Adipose tissue (tissue), 3 donors: ENCODE data around the gene TBC1D22B. TPM values are rescaled to one million over a fixed set of nuclear protein-coding genes. Genes with fewer than 3 reads are reported as not detected.
"Not testable (repeated sequence)": the region's sequence is repeated elsewhere in the genome, so short reads cannot be mapped to it uniquely, and the experiment has no call there.

Source experiments
- H3K27ac ChIP-seq: one replicate; pipeline ENCODE4 v1.5.1; 2013; ENCODE audit warnings: low read depth, low read length
- whole genome bisulfite sequencing, 3 donors: extraction: QIAGEN DNeasy Blood & Tissue Kit; methylation state at CpG; one replicate each; pipeline ENCODE4 v1.1.7; 2013; 5-methylcytosine and 5-hydroxymethylcytosine counted together
- polyA plus RNA-seq, 3 donors: library from polyadenylated mRNA; stranded (reverse); fragments of 200-250 nt; gene quantifications; one replicate each; pipeline ENCODE4 v1.2.3, GENCODE V29; 2013
- donor health status: healthy with polysubstance abuse.
- donor health status: Bipolar disorder and iron deficiency.
- donor health status: healthy.

The TBC1D22B gene
- polyA plus RNA-seq, 3 donors = 4.6 to 6.2 (median 4.8) TPM

DNA sequence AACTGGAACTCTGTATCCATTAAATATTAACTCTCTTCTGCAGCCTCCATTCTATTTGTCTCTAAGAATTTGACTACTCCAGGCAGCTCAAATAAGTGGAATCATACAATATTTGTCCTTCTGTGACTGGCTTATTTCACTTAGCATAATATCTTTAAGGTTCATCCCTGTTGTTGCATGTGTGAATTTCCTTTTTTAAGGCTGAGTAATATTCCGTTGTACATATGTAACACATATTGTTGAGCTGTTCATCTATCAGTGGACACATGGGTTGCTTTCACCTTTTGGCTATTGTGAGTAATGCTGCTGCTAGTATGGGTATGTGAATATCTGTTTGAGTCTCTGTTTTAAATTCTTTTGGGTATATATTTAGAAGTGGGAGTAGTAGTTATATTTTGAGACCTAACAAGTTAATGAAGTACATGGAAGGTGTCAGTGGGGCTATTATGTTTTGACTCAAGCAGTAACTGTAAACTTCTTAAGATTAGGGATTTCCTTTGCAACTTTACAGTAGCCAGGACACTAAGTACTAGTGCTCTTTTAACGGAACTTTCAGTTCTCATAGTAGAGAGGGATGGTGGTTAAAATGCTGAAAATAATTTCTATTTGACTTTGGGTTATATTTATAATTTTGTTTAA is 30.1 kb downstream of the TBC1D22B start:
- no peak overlapping the region for H3K27ac ChIP-seq
- WGBS, 3 donors = 91 to 96% (median 96%) methylated on average over 2 of the region's 2 CpGs

DNA sequence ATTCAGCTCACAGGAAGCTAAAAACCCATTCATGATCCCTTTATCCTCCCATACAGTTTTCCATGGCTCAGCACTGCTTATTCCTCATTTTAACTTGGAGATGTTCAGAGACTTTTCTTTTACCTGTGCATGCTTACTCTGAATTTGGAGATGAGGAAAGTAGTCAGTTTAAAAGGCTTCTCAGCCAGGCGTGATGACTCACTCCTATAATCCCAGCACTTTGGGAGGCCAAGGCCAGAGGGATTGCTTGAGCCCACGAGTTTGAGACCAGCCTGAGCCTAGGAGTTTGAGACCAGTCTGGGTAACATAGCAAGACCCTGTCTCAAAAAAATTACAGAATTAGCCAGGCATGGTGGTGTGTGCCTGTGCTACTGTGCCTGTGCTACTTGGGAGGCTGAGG is 30.7 kb downstream of the TBC1D22B start:
- H3K27ac ChIP-seq = no peak overlapping the region
- WGBS, 3 donors = 87 to 92% (median 92%) methylated on average over 2 of the region's 2 CpGs

DNA sequence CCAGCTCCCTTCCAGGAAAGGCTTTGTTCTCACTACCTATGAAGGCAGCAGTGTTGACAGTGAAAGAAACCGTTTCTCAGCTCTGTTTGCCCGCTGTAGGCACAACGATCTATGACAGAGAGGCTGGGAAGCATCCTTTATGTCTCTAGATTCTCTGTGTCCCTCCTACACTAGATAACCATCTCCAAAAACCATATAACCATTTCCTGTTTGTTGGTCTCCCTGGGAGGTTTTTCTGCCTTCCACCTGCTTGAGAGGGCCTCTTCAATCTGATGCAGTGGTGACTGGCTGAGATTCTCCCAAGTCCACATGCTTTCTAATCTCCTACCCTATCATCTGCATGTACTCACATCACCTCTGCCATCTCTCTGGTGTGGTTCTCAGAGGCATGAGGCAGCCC is 32.4 kb downstream of the TBC1D22B start:
- H3K27ac ChIP-seq = no peak overlapping the region
- 78 to 93% (median 93%) methylated on average over 3 of the region's 3 CpGs for WGBS, 3 donors

GRCh38 chr6:37293426-37293825 is 35.9 kb downstream of the TBC1D22B start:
- H3K27ac ChIP-seq = no peak overlapping the region

- not testable (repeated sequence) for H3K27ac ChIP-seq
Observed at GRCh38 chr6:37297637-37298036, 40.1 kb downstream of the TBC1D22B start.

GRCh38 chr6:37298958-37299357 is 41.4 kb downstream of the TBC1D22B start:
- H3K27ac ChIP-seq = no peak overlapping the region

- WGBS, 3 donors = 75 to 89% (median 76%) methylated on average over 4 of the region's 4 CpGs
- no peak overlapping the region for H3K27ac ChIP-seq
Observed at GRCh38 chr6:37299990-37300389, 42.4 kb downstream of the TBC1D22B start.

GRCh38 chr6:37302086-37302686 is 44.6 kb downstream of the TBC1D22B start:
- no peak overlapping the region for H3K27ac ChIP-seq
- WGBS, 3 donors = 76 to 94% (median 90%) methylated on average over 1 of the region's 1 CpG

- H3K27ac ChIP-seq = no peak overlapping the region
- WGBS, 3 donors = 63 to 76% (median 71%) methylated on average over 6 of the region's 6 CpGs
Observed at GRCh38 chr6:37303091-37303660, 45.6 kb downstream of the TBC1D22B start.

DNA sequence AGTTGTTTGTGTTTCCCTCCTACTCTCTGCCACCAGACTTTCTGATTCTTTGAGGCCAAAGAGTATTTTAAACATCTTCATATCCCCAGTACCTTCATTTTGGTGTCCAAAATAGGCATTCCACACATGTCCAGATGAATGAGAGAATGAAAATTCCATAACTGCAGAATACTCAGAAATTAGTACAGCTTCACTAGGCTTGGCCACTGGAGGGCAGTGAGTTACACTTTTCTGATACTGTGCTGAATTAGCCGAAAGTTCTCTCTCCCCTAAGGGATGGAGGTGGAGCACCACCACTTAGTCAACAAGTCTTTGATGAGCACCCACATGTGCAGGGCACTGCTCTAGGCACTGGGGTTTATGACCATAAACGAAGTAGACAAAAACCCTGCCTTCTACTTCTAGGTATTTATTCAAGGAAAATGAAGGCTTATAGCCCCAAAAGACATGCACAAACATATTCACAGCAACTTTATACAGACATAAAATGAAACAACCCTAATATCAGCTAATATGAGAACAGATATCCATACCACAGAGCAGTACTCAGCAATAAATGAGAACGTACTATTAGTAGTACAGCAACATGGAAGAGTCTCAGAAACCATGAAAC is 46.4 kb downstream of the TBC1D22B start:
- 57 to 65% (median 58%) methylated on average over 3 of the region's 3 CpGs for WGBS, 3 donors

GRCh38 chr6:37304766-37305165 is 47.2 kb downstream of the TBC1D22B start:
- 97% methylated on average over 7 of the region's 7 CpGs for WGBS, 3 donors
- no peak overlapping the region for H3K27ac ChIP-seq

More for the DNA sequence above, 46.4 kb downstream of the TBC1D22B start:
- no peak overlapping the region for H3K27ac ChIP-seq

- WGBS, 3 donors = 93 to 98% (median 93%) methylated on average over 4 of the region's 4 CpGs
Observed at GRCh38 chr6:37305841-37306425, 48.4 kb downstream of the TBC1D22B start.

DNA sequence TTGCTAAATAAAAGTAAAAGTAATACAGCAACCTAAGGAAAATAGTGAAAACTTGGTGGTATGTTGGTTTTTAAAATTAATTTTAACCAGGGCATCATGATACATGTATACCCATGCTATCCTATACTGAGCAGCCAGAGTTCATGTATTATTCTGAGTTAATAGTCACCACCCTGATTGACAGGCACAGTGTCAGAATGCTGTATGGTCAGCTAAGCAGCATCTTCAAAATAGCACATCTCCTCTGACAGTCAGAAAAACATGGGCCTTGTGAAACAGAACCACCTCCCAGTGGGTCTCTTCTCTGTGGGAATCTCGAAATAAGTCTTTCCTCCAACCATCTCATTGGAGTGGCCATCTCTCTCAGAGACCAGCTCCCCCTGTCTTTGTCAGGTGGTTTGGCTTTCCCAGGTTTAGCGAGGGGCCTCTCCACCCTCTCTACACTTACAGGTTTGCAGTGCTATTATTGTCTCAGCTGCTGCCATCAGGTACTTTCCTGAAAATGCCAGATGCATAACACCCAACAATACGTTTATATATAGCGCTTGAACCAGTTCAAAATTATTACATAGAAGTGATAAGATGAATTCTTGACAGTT is 49.2 kb downstream of the TBC1D22B start:
- WGBS, 3 donors = 93 to 97% (median 96%) methylated on average over 4 of the region's 4 CpGs

More at GRCh38 chr6:37305841-37306425, 48.4 kb downstream of the TBC1D22B start:
- no peak overlapping the region for H3K27ac ChIP-seq

GRCh38 chr6:37307484-37307883 is 49.9 kb downstream of the TBC1D22B start:
- H3K27ac ChIP-seq = not testable (repeated sequence)
- WGBS, 3 donors = 90 to 92% (median 91%) methylated on average over 10 of the region's 10 CpGs

More for the DNA sequence above, 49.2 kb downstream of the TBC1D22B start:
- no peak overlapping the region for H3K27ac ChIP-seq

GRCh38 chr6:37308069-37308815 is 50.7 kb downstream of the TBC1D22B start:
- WGBS, 3 donors = 67 to 68% (median 68%) methylated on average over 5 of the region's 5 CpGs
- no peak overlapping the region for H3K27ac ChIP-seq

GRCh38 chr6:37309046-37309445 is 51.5 kb downstream of the TBC1D22B start:
- 91 to 94% (median 92%) methylated on average over 1 of the region's 1 CpG for whole genome bisulfite sequencing, 3 donors
- H3K27ac ChIP-seq = no peak overlapping the region

GRCh38 chr6:37309692-37310091 is 52.1 kb downstream of the TBC1D22B start:
- no peak overlapping the region for H3K27ac ChIP-seq
- 66 to 82% (median 67%) methylated on average over 3 of the region's 3 CpGs for WGBS, 3 donors

GRCh38 chr6:37310966-37311365 is 53.4 kb downstream of the TBC1D22B start:
- H3K27ac ChIP-seq = no peak overlapping the region
- 88 to 100% (median 89%) methylated on average over 3 of the region's 3 CpGs for WGBS, 3 donors
